PFSK-1 (cell line): ENCODE data around the gene ZNF445.

ENCODE experiments used
- POLR2AphosphoS5 ChIP-seq: IDR thresholded peaks from 2 replicates; pipeline ENCODE4 v1.6.1; 2012; ENCODE audit warnings: low read depth, mild to moderate bottlenecking, control low read depth, low read length, moderate library complexity
- SIN3A ChIP-seq: IDR thresholded peaks from 2 replicates; pipeline ENCODE4 v1.6.1; 2012; ENCODE audit warnings: mild to moderate bottlenecking, low read length, moderate library complexity, borderline replicate concordance; ENCODE audit not compliant: insufficient read depth
- TF ChIP-seq, protein P1 (sequence below), 2 experiments: IDR thresholded peaks; 2 replicates each; pipeline versions ENCODE4 v1.6.1 to v1.8.0; 2011 to 2012; ENCODE audit warnings: low read depth in 2 of 2, low read length in 2 of 2, control low read depth in 1 of 2, inconsistent platforms in 1 of 2, mild to moderate bottlenecking in 1 of 2, moderate library complexity in 1 of 2; ENCODE audit not compliant: insufficient read depth in 1 of 2

DNA sequence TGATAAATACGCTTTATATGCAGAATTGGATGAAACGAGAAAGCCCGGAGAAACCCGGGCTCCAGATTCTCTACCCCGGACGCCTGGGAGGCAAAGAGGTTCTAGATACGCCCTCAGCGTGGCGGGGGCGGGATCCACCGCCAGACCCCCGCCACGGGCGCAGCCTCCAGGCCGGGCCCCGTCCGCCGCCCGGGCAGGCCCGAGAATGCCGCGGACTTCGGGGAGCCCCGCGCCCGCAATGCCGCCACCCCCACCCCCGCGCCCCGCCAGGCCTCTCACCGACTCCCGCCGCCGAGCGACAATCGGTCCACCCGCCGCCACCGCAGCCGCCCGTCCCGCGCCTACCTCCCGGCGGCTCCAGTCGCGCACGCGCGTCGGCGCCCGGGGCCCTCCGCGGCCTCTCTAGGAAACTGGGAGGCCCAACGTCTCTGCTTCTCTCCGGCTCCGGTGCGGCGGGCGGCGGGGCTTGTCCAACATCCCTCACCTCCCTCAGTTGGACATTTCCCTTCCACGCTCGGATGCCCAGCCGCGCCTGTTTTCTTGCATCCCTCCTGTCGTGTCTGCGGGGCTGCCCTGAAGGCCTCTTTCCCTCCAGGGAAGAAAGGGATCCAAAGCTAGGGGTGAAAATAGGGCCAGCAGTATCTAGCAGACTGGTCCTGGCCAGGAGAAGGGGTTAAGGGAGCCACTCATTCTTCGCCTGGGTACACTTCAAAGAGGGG lies at the start of gene ZNF445:
- peak; percentile 50; the same call in 1 of the 2 replicates for TF ChIP-seq POLR2AphosphoS5
- TF ChIP-seq, protein P1, sequence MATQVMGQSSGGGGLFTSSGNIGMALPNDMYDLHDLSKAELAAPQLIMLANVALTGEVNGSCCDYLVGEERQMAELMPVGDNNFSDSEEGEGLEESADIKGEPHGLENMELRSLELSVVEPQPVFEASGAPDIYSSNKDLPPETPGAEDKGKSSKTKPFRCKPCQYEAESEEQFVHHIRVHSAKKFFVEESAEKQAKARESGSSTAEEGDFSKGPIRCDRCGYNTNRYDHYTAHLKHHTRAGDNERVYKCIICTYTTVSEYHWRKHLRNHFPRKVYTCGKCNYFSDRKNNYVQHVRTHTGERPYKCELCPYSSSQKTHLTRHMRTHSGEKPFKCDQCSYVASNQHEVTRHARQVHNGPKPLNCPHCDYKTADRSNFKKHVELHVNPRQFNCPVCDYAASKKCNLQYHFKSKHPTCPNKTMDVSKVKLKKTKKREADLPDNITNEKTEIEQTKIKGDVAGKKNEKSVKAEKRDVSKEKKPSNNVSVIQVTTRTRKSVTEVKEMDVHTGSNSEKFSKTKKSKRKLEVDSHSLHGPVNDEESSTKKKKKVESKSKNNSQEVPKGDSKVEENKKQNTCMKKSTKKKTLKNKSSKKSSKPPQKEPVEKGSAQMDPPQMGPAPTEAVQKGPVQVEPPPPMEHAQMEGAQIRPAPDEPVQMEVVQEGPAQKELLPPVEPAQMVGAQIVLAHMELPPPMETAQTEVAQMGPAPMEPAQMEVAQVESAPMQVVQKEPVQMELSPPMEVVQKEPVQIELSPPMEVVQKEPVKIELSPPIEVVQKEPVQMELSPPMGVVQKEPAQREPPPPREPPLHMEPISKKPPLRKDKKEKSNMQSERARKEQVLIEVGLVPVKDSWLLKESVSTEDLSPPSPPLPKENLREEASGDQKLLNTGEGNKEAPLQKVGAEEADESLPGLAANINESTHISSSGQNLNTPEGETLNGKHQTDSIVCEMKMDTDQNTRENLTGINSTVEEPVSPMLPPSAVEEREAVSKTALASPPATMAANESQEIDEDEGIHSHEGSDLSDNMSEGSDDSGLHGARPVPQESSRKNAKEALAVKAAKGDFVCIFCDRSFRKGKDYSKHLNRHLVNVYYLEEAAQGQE (IDR thresholded peaks at IDR 0.05; ENCODE audit: insufficient read depth in 1 of 2, low read depth in 2 of 2, low read length in 2 of 2): no peak
- TF ChIP-seq SIN3A: no peak
